HepG2 (cell line): ENCODE data around the gene ARVCF. TPM values are rescaled to one million over a fixed set of nuclear protein-coding genes. Genes with fewer than 3 reads are reported as not detected.

Experiments
- CEBPB ChIP-seq: IDR thresholded peaks from 2 replicates; pipeline ENCODE4 v1.6.1; 2011; ENCODE audit warnings: low read depth, low read length, improper control_type of control experiment, borderline replicate concordance
- CENPT ChIP-seq: sonication (generic); formaldehyde crosslinking; IDR thresholded peaks from 2 replicates; pipeline ENCODE4 v1.8.0; 2022; ENCODE audit warnings: low read depth, mild to moderate bottlenecking, moderate library complexity, missing genetic modification reagents
- HIVEP1 ChIP-seq: sonication (generic); formaldehyde crosslinking; IDR thresholded peaks from 2 replicates; pipeline ENCODE4 v1.4.0; 2020; ENCODE audit warnings: mild to moderate bottlenecking, missing genetic modification reagents
- JUNB ChIP-seq: sonication (generic); formaldehyde crosslinking; IDR thresholded peaks from 2 replicates; pipeline ENCODE4 v1.8.0; 2022; ENCODE audit warnings: missing genetic modification reagents, mild to moderate bottlenecking, borderline replicate concordance
- KLF13 ChIP-seq: sonication (generic); formaldehyde crosslinking; IDR thresholded peaks from 2 replicates; pipeline ENCODE4 v1.4.0; 2020; ENCODE audit warnings: mild to moderate bottlenecking, missing genetic modification reagents
- PAX8 ChIP-seq: sonication (generic); formaldehyde crosslinking; IDR thresholded peaks from 2 replicates; pipeline ENCODE4 v1.8.0; 2022; ENCODE audit warnings: mild to moderate bottlenecking, missing genetic modification reagents, borderline replicate concordance
- TBP ChIP-seq: sonication (generic); formaldehyde crosslinking; IDR thresholded peaks from 2 replicates; pipeline ENCODE4 v1.5.0; 2020; ENCODE audit warnings: missing genetic modification reagents
- TEAD3 ChIP-seq: optimal IDR thresholded peaks from 2 replicates; pipeline ENCODE3; 2016; ENCODE audit warnings: borderline replicate concordance
- ZBTB21 ChIP-seq: sonication (generic); formaldehyde crosslinking; IDR thresholded peaks from 2 replicates; pipeline ENCODE4 v1.4.0; 2020; ENCODE audit warnings: missing genetic modification reagents
- ZBTB8A ChIP-seq: sonication (generic); formaldehyde crosslinking; IDR thresholded peaks from 2 replicates; pipeline ENCODE4 v1.4.0; 2020; ENCODE audit warnings: mild to moderate bottlenecking, low read depth, missing genetic modification reagents, borderline replicate concordance
- ZFYVE20 ChIP-seq: sonication (generic); formaldehyde crosslinking; IDR thresholded peaks from 2 replicates; pipeline ENCODE4 v1.8.0; 2023; ENCODE audit warnings: low read depth, mild to moderate bottlenecking, moderate library complexity, missing genetic modification reagents, borderline replicate concordance
- ZNF574 ChIP-seq: sonication (generic); formaldehyde crosslinking; IDR thresholded peaks from 2 replicates; pipeline ENCODE4 v1.4.0; 2020; ENCODE audit warnings: missing genetic modification reagents
- ZNF775 ChIP-seq: sonication (generic); formaldehyde crosslinking; IDR thresholded peaks from 2 replicates; pipeline ENCODE4 v1.4.0; 2020; ENCODE audit warnings: missing genetic modification reagents, mild to moderate bottlenecking, moderate library complexity, borderline replicate concordance
- ZNF780A ChIP-seq: sonication (generic); formaldehyde crosslinking; IDR thresholded peaks from 2 replicates; pipeline ENCODE4 v1.8.0; 2022; ENCODE audit warnings: mild to moderate bottlenecking, missing genetic modification reagents, moderate library complexity
- polyA plus RNA-seq, 8 experiments: library from polyadenylated mRNA; depleted of rRNA in 3 of 8; stranded (reverse) in 7 of 8; unstranded in 1 of 8; fragments of >200 nt; fragmentation: Illumina TruSeq in 4 of 8; extraction: Trizol in 4 of 8; gene quantifications; 2 replicates each; pipeline versions ENCODE4 v1.2.1 to v1.2.3, GENCODE V29; 2011 to 2016; ENCODE audit warnings: low read depth in 4 of 8, missing spikeins in 1 of 8, mixed read lengths in 1 of 8; ENCODE audit not compliant: insufficient read depth in 1 of 8
- total RNA-seq, 5 experiments: library from RNA; depleted of rRNA; stranded (reverse); fragments of >200 nt; fragmentation: Illumina TruSeq; extraction: Trizol; gene quantifications; 2 replicates each; pipeline ENCODE4 v1.2.3, GENCODE V29; 2016; ENCODE audit warnings: low read depth in 1 of 5
- TF ChIP-seq, protein P1 (sequence below): sonication (generic); formaldehyde crosslinking; IDR thresholded peaks from 2 replicates; pipeline ENCODE4 v1.8.0; 2022; ENCODE audit warnings: mild to moderate bottlenecking, missing genetic modification reagents; ENCODE audit not compliant: insufficient replicate concordance
- TF ChIP-seq, protein P2 (sequence below): sonication (generic); formaldehyde crosslinking; IDR thresholded peaks from 2 replicates; pipeline ENCODE4 v1.4.0; 2020; ENCODE audit warnings: mild to moderate bottlenecking, low read depth, missing genetic modification reagents
- TF ChIP-seq, protein P3 (sequence below): sonication (generic); formaldehyde crosslinking; IDR thresholded peaks from 2 replicates; pipeline ENCODE4 v1.4.0; 2020; ENCODE audit warnings: missing genetic modification reagents, borderline replicate concordance

The ARVCF gene
- total and polyA plus RNA-seq, 2 of the 13 experiments (the other 11 are each of a cell fraction or from before 2014, with no cell fraction given), result 16.4 to 17.7 TPM

GRCh38 chr22:20016734-20017621, at the start of gene ARVCF (continued):
- TF ChIP-seq KLF13 (CRISPR knock-in tag) (no peak), ZNF574 (CRISPR knock-in tag) (no peak), PAX8 (CRISPR knock-in tag) (no peak), CENPT (CRISPR knock-in tag) (no peak), ZFYVE20 (CRISPR knock-in tag) (no peak), CEBPB (no peak), HIVEP1 (CRISPR knock-in tag) (no peak), ZBTB8A (CRISPR knock-in tag) (no peak), TBP (CRISPR knock-in tag) (no peak), ZBTB21 (CRISPR knock-in tag) (no peak), ZNF775 (no peak), TEAD3 (CRISPR knock-in tag) (no peak), JUNB (CRISPR knock-in tag) (no peak), ZNF780A (no peak)
- TF ChIP-seq, protein P1, sequence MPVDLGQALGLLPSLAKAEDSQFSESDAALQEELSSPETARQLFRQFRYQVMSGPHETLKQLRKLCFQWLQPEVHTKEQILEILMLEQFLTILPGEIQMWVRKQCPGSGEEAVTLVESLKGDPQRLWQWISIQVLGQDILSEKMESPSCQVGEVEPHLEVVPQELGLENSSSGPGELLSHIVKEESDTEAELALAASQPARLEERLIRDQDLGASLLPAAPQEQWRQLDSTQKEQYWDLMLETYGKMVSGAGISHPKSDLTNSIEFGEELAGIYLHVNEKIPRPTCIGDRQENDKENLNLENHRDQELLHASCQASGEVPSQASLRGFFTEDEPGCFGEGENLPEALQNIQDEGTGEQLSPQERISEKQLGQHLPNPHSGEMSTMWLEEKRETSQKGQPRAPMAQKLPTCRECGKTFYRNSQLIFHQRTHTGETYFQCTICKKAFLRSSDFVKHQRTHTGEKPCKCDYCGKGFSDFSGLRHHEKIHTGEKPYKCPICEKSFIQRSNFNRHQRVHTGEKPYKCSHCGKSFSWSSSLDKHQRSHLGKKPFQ, result peak; percentile 33
- TF ChIP-seq, protein P2, sequence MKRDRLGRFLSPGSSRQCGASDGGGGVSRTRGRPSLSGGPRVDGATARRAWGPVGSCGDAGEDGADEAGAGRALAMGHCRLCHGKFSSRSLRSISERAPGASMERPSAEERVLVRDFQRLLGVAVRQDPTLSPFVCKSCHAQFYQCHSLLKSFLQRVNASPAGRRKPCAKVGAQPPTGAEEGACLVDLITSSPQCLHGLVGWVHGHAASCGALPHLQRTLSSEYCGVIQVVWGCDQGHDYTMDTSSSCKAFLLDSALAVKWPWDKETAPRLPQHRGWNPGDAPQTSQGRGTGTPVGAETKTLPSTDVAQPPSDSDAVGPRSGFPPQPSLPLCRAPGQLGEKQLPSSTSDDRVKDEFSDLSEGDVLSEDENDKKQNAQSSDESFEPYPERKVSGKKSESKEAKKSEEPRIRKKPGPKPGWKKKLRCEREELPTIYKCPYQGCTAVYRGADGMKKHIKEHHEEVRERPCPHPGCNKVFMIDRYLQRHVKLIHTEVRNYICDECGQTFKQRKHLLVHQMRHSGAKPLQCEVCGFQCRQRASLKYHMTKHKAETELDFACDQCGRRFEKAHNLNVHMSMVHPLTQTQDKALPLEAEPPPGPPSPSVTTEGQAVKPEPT (CRISPR knock-in tag), result no peak
- TF ChIP-seq, protein P3, sequence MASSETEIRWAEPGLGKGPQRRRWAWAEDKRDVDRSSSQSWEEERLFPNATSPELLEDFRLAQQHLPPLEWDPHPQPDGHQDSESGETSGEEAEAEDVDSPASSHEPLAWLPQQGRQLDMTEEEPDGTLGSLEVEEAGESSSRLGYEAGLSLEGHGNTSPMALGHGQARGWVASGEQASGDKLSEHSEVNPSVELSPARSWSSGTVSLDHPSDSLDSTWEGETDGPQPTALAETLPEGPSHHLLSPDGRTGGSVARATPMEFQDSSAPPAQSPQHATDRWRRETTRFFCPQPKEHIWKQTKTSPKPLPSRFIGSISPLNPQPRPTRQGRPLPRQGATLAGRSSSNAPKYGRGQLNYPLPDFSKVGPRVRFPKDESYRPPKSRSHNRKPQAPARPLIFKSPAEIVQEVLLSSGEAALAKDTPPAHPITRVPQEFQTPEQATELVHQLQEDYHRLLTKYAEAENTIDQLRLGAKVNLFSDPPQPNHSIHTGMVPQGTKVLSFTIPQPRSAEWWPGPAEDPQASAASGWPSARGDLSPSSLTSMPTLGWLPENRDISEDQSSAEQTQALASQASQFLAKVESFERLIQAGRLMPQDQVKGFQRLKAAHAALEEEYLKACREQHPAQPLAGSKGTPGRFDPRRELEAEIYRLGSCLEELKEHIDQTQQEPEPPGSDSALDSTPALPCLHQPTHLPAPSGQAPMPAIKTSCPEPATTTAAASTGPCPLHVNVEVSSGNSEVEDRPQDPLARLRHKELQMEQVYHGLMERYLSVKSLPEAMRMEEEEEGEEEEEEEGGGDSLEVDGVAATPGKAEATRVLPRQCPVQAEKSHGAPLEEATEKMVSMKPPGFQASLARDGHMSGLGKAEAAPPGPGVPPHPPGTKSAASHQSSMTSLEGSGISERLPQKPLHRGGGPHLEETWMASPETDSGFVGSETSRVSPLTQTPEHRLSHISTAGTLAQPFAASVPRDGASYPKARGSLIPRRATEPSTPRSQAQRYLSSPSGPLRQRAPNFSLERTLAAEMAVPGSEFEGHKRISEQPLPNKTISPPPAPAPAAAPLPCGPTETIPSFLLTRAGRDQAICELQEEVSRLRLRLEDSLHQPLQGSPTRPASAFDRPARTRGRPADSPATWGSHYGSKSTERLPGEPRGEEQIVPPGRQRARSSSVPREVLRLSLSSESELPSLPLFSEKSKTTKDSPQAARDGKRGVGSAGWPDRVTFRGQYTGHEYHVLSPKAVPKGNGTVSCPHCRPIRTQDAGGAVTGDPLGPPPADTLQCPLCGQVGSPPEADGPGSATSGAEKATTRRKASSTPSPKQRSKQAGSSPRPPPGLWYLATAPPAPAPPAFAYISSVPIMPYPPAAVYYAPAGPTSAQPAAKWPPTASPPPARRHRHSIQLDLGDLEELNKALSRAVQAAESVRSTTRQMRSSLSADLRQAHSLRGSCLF (CRISPR knock-in tag), result no peak
